Astrocyte of the cerebellum (primary cell): ENCODE results near the gene HIVEP3.

Source experiments
- DNase-seq: peaks from one replicate; pipeline ENCODE4 v3.0.0-alpha.2; 2011; ENCODE audit warnings: low read depth
- H3K4me3 ChIP-seq: 2 replicates; pipeline ENCODE4 v1.5.1; 2011; ENCODE audit warnings: mild to moderate bottlenecking, low read depth, low read length, moderate library complexity
- in situ Hi-C: cut with HindIII; loops from 2 replicates; pipeline ENCODE4 v1.10.0; 2017; ENCODE audit warnings: low sequenced_read_pairs
- TF ChIP-seq, protein P1 (sequence below): IDR thresholded peaks from 2 replicates; pipeline ENCODE4 v1.5.1; 2012; ENCODE audit warnings: low read length, low read depth, moderate library complexity, mild to moderate bottlenecking; ENCODE audit errors: missing control alignments

HIVEP3 gene

DNA sequence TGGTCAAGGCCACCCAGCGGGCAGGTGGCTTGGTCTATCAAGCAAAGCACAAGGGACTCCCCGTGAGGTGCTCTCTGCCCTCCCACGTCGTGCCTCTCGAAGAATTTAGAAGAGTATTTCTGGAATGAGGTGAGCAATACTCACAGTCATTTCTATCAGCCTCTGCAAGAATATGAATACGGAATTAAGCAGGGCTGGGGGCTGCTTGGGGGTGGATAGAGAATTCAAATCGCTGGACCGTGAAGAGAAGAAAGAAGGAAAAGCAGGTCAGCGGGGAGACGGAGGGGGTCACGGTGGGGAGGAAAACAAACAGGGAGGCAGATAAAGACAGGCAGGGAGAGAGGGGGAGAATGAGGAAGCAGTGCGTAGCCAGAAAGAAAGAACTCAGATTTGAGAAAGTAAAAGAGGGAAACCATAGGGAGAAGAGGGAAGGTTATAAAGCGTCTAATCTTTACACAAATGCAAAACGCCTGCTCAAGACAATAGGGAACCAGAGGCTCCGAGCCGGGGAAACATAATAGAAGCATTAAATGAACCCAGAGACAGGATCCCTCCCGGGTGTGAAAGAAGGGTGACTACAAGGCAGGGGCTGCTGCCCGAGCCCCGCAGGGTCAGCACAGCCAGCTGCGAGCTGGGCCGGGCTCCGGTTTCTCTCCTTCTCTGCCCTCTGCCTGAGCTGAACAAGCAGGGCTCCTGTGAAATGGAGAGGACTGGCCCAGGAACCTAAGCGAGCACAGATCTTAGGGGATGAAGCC is 432.2 kb downstream of the HIVEP3 start:
- in situ Hi-C loops = no loop called here
- TF ChIP-seq, protein P1, sequence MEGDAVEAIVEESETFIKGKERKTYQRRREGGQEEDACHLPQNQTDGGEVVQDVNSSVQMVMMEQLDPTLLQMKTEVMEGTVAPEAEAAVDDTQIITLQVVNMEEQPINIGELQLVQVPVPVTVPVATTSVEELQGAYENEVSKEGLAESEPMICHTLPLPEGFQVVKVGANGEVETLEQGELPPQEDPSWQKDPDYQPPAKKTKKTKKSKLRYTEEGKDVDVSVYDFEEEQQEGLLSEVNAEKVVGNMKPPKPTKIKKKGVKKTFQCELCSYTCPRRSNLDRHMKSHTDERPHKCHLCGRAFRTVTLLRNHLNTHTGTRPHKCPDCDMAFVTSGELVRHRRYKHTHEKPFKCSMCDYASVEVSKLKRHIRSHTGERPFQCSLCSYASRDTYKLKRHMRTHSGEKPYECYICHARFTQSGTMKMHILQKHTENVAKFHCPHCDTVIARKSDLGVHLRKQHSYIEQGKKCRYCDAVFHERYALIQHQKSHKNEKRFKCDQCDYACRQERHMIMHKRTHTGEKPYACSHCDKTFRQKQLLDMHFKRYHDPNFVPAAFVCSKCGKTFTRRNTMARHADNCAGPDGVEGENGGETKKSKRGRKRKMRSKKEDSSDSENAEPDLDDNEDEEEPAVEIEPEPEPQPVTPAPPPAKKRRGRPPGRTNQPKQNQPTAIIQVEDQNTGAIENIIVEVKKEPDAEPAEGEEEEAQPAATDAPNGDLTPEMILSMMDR = no peak
- peak overlapping the region; percentile 1 for H3K4me3 ChIP-seq
- DNase-seq = peak; percentile 24

DNA sequence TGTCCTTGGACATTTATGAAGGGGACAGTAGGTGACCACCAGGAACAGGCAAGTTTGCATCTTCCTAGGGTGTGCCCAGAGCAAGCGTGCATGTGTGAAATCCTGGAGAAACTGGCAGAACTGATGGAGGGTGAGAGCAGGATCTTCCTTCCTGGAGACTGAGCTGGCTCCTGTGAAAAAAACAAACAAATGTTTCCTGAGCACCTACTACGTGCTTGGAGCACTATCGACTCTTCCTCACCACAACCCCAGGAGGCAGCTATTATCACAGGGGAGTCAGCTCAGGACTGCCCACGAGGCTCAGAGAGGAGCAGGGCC is 432.7 kb downstream of the HIVEP3 start:
- in situ Hi-C loops = no loop called here
- TF ChIP-seq, protein P1 = no peak
- no peak overlapping the region for H3K4me3 ChIP-seq
- no peak for DNase-seq

DNA sequence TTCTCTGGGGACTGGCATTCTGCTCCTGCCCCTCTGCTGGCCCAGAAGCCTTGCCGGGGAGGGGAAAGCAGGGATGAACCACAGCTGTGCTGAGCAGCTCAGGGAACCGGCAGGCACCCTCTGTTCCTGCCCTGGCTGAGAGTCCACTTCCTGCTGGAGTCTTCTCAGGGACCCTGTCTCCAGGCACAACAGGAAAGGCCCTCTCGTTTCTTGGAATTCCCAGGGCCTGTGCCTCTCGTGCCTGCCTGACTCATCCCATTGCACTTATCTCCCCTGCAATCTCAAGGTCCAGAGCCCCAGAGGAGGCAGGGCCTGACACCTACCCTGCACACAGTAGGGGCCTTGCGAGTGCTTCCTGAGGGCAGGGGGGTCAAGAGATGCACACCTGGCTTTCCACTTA is 433.1 kb downstream of the HIVEP3 start:
- DNase-seq = no peak
- in situ Hi-C loops = no loop called here
- H3K4me3 ChIP-seq = no peak overlapping the region
- TF ChIP-seq, protein P1 = no peak

DNA sequence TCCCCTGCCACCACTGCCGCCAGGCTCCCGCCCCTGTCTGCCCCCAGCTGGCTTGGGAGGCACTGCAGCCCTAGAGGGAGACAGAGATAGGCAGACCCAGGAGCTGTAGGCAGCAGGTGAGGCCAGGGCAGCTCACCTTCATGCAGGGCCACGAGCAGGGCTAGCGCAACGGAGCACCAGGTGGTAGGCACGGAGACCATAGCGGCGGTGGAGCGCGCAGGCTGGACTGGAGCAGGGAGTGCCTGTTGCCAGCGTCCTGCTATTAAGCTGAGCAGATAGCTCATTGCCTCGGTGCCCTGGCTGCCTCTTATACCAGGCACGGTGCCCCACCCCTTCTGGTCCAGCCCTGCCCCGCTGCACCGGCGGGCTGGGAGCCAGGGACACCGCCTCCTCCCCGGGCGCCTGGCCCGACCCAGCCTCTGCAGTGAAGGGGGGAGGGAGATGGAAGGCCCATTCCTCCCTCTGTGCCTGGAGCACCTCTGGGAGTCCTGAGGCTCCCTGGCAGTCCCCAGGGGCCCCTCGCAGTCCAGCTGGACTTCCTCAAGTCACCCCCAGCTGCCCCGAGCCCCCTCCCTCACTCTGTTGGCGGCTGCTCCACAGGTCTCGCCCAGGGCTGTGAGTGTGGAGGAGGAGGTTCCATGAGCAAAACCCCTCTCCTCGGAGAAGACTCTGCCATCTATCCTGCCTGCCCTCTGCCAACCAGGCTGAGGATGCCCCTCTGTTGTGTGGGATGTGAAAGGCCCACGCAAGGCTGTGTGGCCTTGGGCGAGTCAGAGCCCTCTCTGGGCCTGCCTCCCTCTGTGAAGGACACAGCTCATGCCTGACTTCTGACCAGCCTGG is 434.1 kb downstream of the HIVEP3 start, which contains the start of gene EDN2:
Gene EDN2, minus strand, starts transcription at position 282 of the 840 bp plus-strand sequence. Its CDS starts 82 bp downstream, at position 200.
- in situ Hi-C loops = no loop called here
- no peak for DNase-seq
- no peak within 1 kb of the TSS for H3K4me3 ChIP-seq
- TF ChIP-seq, protein P1 = peak; percentile 38

DNA sequence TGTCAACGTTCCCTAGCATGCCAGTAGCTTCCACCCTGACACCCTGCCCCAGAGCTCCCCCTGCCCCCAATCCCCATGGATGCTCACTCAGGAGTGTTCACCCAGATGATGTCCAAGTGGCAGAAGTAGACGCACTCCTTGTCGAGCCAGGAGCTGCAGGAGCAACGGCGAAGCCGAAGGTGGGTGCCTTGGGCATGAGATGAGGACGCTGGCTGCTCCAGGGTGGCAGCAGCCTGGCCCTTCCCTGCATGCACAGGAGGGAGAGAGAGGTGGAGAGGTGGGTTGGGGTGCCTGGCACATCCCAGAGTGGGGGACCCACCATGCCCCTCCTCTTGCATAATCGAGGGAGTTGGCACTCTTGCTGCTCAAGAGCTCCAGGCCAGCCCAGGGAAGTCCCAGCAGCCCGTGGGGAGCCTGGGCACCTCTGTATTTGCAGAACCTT is 434.7 kb downstream of the HIVEP3 start:
- no peak for DNase-seq

More for the DNA sequence above, 434.7 kb downstream of the HIVEP3 start:
- no peak overlapping the region for H3K4me3 ChIP-seq
- TF ChIP-seq, protein P1 = no peak
- in situ Hi-C loops = no loop called here
